SU-DHL-6 (cell line): ENCODE data around the gene RNFT2.

ENCODE experiments used
- EZH2phosphoT487 ChIP-seq: fragments of 200-600 bp; sonication (generic), shearing (Covaris generic); conservative IDR thresholded peaks from 2 replicates; pipeline ENCODE4 v1.6.1; 2018; ENCODE audit warnings: mild to moderate bottlenecking, antibody characterized with exemption, low read length, moderate library complexity, mixed read lengths
- TF ChIP-seq, protein P1 (sequence below): fragments of 200-600 bp; sonication (generic); IDR thresholded peaks from one replicate; pipeline ENCODE4 v1.5.1; 2017; ENCODE audit warnings: antibody characterized with exemption, mild to moderate bottlenecking, low read length, moderate library complexity; ENCODE audit not compliant: insufficient read depth, poor library complexity, severe bottlenecking

DNA sequence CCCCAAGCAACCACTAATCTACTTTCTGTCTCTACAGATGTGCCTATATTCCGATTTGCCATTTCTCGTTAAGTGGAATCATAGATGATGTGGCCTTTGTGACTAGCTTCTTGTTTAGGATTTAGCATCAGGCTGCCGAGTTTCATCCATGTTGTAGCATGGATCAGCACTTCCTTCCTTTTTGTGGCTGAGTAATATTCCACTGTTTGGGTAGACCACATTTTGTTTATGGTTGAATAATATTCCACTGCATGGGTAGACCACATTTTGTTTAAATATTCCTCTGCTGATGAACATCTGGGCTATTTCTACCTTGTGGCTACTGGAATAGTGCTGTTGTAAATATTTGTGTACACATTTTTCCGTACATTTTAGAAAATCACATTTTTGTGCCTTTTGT is 36.7 kb upstream of the RNFT2 start:
- TF ChIP-seq, protein P1, sequence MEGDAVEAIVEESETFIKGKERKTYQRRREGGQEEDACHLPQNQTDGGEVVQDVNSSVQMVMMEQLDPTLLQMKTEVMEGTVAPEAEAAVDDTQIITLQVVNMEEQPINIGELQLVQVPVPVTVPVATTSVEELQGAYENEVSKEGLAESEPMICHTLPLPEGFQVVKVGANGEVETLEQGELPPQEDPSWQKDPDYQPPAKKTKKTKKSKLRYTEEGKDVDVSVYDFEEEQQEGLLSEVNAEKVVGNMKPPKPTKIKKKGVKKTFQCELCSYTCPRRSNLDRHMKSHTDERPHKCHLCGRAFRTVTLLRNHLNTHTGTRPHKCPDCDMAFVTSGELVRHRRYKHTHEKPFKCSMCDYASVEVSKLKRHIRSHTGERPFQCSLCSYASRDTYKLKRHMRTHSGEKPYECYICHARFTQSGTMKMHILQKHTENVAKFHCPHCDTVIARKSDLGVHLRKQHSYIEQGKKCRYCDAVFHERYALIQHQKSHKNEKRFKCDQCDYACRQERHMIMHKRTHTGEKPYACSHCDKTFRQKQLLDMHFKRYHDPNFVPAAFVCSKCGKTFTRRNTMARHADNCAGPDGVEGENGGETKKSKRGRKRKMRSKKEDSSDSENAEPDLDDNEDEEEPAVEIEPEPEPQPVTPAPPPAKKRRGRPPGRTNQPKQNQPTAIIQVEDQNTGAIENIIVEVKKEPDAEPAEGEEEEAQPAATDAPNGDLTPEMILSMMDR = no peak
- no peak for TF ChIP-seq EZH2phosphoT487
